ENCODE results near the gene DHRS4.

Gene DHRS4

DNA sequence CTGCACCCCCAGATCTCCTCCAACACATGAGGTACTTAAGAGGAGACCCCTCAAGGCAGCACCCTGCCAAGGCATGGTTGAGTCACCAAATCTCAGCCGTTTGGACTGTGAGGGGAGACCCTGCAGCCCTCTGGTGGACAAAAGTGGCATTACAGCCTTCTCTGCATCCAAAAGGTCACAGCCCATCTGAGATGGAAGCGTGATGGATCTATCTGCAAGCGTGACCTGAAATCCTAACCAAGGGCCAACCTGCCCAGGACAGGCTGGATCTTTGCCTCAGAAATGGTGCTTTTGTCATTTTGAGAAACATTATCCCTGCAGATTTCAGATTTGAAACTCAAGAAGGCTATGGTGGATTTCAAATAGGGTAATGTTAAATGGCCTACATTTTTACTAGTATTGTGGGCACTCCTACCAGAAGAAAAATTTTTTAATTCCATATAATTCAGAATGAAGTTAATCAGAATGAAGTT, 23.7 kb upstream of the DHRS4 start:
- no CpG with 5 or more reads among the region's 3 CpGs for WGBS (ENCODE audit: insufficient coverage, insufficient read length)
- Histone ChIP-seq H3K9me3 (ENCODE audit: control insufficient read depth, insufficient read depth, low read length) (no peaks in the 10 kb centered on the region), H3K27me3 (ENCODE audit: control insufficient read depth, insufficient read depth, low read length) (no peaks in the 10 kb centered on the region), H3K4me1 (ENCODE audit: control insufficient read depth, insufficient read depth, low read length) (no peaks in the 10 kb centered on the region), H3K4me3 (ENCODE audit: low read length) (no peak overlapping the region), H3K36me3 (ENCODE audit: control insufficient read depth, insufficient read depth, low read length) (no peaks in the 10 kb centered on the region), H3K27ac (ENCODE audit: low read length) (no peak overlapping the region)
- peak; percentile 79 for DNase-seq (ENCODE audit: low read depth, low spot score)

GRCh38 chr14:23930742-23931141, 22.8 kb upstream of the DHRS4 start:
- Histone ChIP-seq H3K9me3 (ENCODE audit: control insufficient read depth, insufficient read depth, low read length) (no peaks in the 10 kb centered on the region), H3K36me3 (ENCODE audit: control insufficient read depth, insufficient read depth, low read length) (no peaks in the 10 kb centered on the region), H3K27ac (ENCODE audit: low read length) (no peak overlapping the region), H3K27me3 (ENCODE audit: control insufficient read depth, insufficient read depth, low read length) (no peaks in the 10 kb centered on the region), H3K4me3 (ENCODE audit: low read length) (no peak overlapping the region), H3K4me1 (ENCODE audit: control insufficient read depth, insufficient read depth, low read length) (no peaks in the 10 kb centered on the region)
- DNase-seq (ENCODE audit: low read depth, low spot score) = no peak
- no CpG with 5 or more reads among the region's 4 CpGs for WGBS (ENCODE audit: insufficient coverage, insufficient read length)

DNA sequence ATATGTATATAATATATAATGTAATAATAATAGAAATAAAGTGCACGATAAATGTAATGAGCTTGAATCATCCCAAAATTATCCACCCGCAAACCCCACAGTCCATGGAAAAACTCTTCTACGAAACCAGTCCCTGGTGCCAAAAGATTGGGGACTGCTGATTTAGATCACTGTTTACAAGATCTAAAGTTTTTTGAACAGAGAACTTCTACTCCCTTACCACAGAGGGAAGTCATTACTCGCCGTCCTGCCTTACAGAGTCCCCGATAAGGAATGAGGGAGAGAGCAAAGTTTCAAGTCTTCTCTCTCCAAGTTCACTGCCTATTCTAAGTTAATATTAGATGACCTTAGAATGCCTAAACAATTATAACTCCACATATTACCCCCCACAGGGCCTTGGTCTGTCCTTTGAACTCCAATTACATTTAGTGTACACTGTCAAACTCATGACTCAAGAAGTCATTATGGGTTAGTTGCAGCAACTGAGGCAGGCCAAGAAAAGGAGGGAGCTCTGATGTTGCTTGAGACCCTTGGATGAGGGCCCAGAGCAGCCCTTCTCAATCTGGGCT, 21.8 kb upstream of the DHRS4 start:
- DNase-seq (ENCODE audit: low read depth, low spot score) = no peak
- H3K4me1 ChIP-seq (ENCODE audit: control insufficient read depth, insufficient read depth, low read length) = no peaks in the 10 kb centered on the region
- no peaks in the 10 kb centered on the region for H3K27me3 ChIP-seq (ENCODE audit: control insufficient read depth, insufficient read depth, low read length)
- no CpG with 5 or more reads among the region's 6 CpGs for WGBS (ENCODE audit: insufficient coverage, insufficient read length)
- no peaks in the 10 kb centered on the region for H3K36me3 ChIP-seq (ENCODE audit: control insufficient read depth, insufficient read depth, low read length)
- no peaks in the 10 kb centered on the region for H3K9me3 ChIP-seq (ENCODE audit: control insufficient read depth, insufficient read depth, low read length)
- no peak overlapping the region for H3K4me3 ChIP-seq (ENCODE audit: low read length)
- no peak overlapping the region for H3K27ac ChIP-seq (ENCODE audit: low read length)

DNA sequence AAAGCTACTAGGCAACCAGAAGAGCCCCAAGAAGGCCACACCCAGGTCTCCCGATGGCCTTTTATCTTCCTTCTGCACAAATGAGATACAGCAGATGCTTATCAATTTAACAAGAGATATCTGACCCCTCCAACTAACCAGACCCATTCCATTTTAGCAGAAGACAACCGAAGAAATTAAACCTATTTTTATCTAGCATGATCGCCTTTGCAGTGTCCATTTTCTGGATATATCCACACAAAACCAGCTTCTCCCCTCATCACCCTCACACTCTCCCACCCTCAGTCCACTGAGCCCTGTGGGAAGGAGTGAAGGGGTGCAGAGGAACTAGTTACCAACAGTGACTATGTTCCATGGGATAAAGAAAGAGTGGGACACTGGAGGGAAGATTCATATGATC, 20.9 kb upstream of the DHRS4 start:
- Histone ChIP-seq H3K36me3 (ENCODE audit: control insufficient read depth, insufficient read depth, low read length) (no peaks in the 10 kb centered on the region), H3K9me3 (ENCODE audit: control insufficient read depth, insufficient read depth, low read length) (no peaks in the 10 kb centered on the region), H3K4me1 (ENCODE audit: control insufficient read depth, insufficient read depth, low read length) (no peaks in the 10 kb centered on the region), H3K27me3 (ENCODE audit: control insufficient read depth, insufficient read depth, low read length) (no peaks in the 10 kb centered on the region), H3K27ac (ENCODE audit: low read length) (no peak overlapping the region), H3K4me3 (ENCODE audit: low read length) (no peak overlapping the region)
- no peak for DNase-seq (ENCODE audit: low read depth, low spot score)
- WGBS (ENCODE audit: insufficient coverage, insufficient read length) = no CpG with 5 or more reads among the region's 3 CpGs

- no CpG with 5 or more reads among the region's 4 CpGs for WGBS (ENCODE audit: insufficient coverage, insufficient read length)
- Histone ChIP-seq H3K36me3 (ENCODE audit: control insufficient read depth, insufficient read depth, low read length) (no peaks in the 10 kb centered on the region), H3K27me3 (ENCODE audit: control insufficient read depth, insufficient read depth, low read length) (no peaks in the 10 kb centered on the region), H3K27ac (ENCODE audit: low read length) (no peak overlapping the region), H3K4me1 (ENCODE audit: control insufficient read depth, insufficient read depth, low read length) (no peaks in the 10 kb centered on the region), H3K9me3 (ENCODE audit: control insufficient read depth, insufficient read depth, low read length) (no peaks in the 10 kb centered on the region), H3K4me3 (ENCODE audit: low read length) (no peak overlapping the region)
- DNase-seq (ENCODE audit: low read depth, low spot score) = no peak
These were observed 20.3 kb upstream of the DHRS4 start for GRCh38 chr14:23933108-23933741.

DNA sequence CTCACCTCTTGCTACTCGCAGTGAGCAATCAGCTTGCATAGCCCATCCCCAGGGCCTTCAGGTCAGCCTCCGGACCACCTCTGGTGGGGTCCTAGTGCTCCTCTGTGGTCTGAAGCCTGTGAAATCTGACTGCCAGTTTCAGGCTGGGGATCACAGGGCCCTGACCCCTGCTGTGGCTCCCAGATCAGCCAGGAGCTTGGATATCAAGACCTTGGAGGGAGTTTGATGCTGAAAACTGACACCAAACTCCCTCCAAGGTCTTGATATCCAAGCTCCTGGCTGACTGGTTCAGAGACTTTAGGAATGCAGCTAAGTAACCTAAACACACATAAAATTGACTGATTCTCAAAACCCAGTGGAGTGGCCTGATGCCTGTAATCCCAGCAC, 19.8 kb upstream of the DHRS4 start:
- DNase-seq (ENCODE audit: low read depth, low spot score) = no peak
- no peaks in the 10 kb centered on the region for H3K27me3 ChIP-seq (ENCODE audit: control insufficient read depth, insufficient read depth, low read length)
- no peak overlapping the region for H3K27ac ChIP-seq (ENCODE audit: low read length)
- WGBS (ENCODE audit: insufficient coverage, insufficient read length) = no CpG with 5 or more reads among the region's 2 CpGs
- H3K36me3 ChIP-seq (ENCODE audit: control insufficient read depth, insufficient read depth, low read length) = no peaks in the 10 kb centered on the region
- no peaks in the 10 kb centered on the region for H3K4me1 ChIP-seq (ENCODE audit: control insufficient read depth, insufficient read depth, low read length)
- no peaks in the 10 kb centered on the region for H3K9me3 ChIP-seq (ENCODE audit: control insufficient read depth, insufficient read depth, low read length)
- H3K4me3 ChIP-seq (ENCODE audit: low read length) = no peak overlapping the region

- DNase-seq (ENCODE audit: low read depth, low spot score) = no peak
- Histone ChIP-seq H3K9me3 (ENCODE audit: control insufficient read depth, insufficient read depth, low read length) (no peaks in the 10 kb centered on the region), H3K27me3 (ENCODE audit: control insufficient read depth, insufficient read depth, low read length) (no peaks in the 10 kb centered on the region), H3K4me1 (ENCODE audit: control insufficient read depth, insufficient read depth, low read length) (no peaks in the 10 kb centered on the region), H3K36me3 (ENCODE audit: control insufficient read depth, insufficient read depth, low read length) (no peaks in the 10 kb centered on the region), H3K4me3 (ENCODE audit: low read length) (no peak overlapping the region), H3K27ac (ENCODE audit: low read length) (no peak overlapping the region)
- WGBS (ENCODE audit: insufficient coverage, insufficient read length) = no CpG with 5 or more reads among the region's 1 CpG
These were observed 18.4 kb upstream of the DHRS4 start for GRCh38 chr14:23935158-23935557.

- Histone ChIP-seq H3K4me1 (ENCODE audit: control insufficient read depth, insufficient read depth, low read length) (no peaks in the 10 kb centered on the region), H3K36me3 (ENCODE audit: control insufficient read depth, insufficient read depth, low read length) (no peaks in the 10 kb centered on the region), H3K27me3 (ENCODE audit: control insufficient read depth, insufficient read depth, low read length) (no peaks in the 10 kb centered on the region), H3K4me3 (ENCODE audit: low read length) (no peak overlapping the region), H3K9me3 (ENCODE audit: control insufficient read depth, insufficient read depth, low read length) (no peaks in the 10 kb centered on the region), H3K27ac (ENCODE audit: low read length) (no peak overlapping the region)
- WGBS (ENCODE audit: insufficient coverage, insufficient read length) = no CpG with 5 or more reads among the region's 7 CpGs
- DNase-seq (ENCODE audit: low read depth, low spot score) = no peak
These were observed 17.3 kb upstream of the DHRS4 start for GRCh38 chr14:23936084-23936829.

DNA sequence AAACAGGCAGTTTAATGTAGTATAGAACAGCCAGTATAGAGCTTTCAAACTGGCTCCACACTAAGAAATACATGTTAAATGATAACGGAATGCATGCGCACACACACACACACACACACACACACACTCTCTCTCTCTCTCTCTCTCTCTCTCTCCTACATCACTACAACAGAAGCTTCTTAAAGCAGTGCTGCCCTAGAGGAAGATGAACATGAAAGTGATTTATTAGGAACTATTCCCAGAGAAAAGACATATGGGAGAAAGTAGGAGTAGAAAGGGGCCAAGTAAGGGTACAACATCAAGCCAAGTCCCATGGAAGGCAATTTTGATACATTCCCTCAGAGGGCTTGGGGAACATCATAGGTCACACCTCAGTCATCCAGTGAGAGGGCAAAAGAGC, 16.4 kb upstream of the DHRS4 start:
- H3K27me3 ChIP-seq (ENCODE audit: control insufficient read depth, insufficient read depth, low read length) = no peaks in the 10 kb centered on the region
- no CpG with 5 or more reads among the region's 2 CpGs for WGBS (ENCODE audit: insufficient coverage, insufficient read length)
- no peak overlapping the region for H3K27ac ChIP-seq (ENCODE audit: low read length)
- no peaks in the 10 kb centered on the region for H3K4me1 ChIP-seq (ENCODE audit: control insufficient read depth, insufficient read depth, low read length)
- no peaks in the 10 kb centered on the region for H3K36me3 ChIP-seq (ENCODE audit: control insufficient read depth, insufficient read depth, low read length)
- DNase-seq (ENCODE audit: low read depth, low spot score) = no peak
- H3K9me3 ChIP-seq (ENCODE audit: control insufficient read depth, insufficient read depth, low read length) = no peaks in the 10 kb centered on the region
- H3K4me3 ChIP-seq (ENCODE audit: low read length) = no peak overlapping the region

- Histone ChIP-seq H3K27me3 (ENCODE audit: control insufficient read depth, insufficient read depth, low read length) (no peaks in the 10 kb centered on the region), H3K27ac (ENCODE audit: low read length) (no peak overlapping the region), H3K36me3 (ENCODE audit: control insufficient read depth, insufficient read depth, low read length) (no peaks in the 10 kb centered on the region; the same call in 1 of the 2 replicates), H3K9me3 (ENCODE audit: control insufficient read depth, insufficient read depth, low read length) (no peaks in the 10 kb centered on the region), H3K4me1 (ENCODE audit: control insufficient read depth, insufficient read depth, low read length) (no peaks in the 10 kb centered on the region; the same call in 1 of the 2 replicates), H3K4me3 (ENCODE audit: low read length) (no peak overlapping the region)
- no peak for DNase-seq (ENCODE audit: low read depth, low spot score)
- 100% methylated on average over 1 of the region's 1 CpG for WGBS (ENCODE audit: insufficient coverage, insufficient read length)
These were observed 14.7 kb upstream of the DHRS4 start for GRCh38 chr14:23938823-23939222.
